Sigmoid colon (tissue), 4 donors: ENCODE measurements around the gene REG3G.

Source experiments
- EP300 ChIP-seq, 4 donors: sonication (generic); formaldehyde crosslinking; IDR thresholded peaks; one replicate each; pipeline ENCODE4 v1.6.1; 2017; ENCODE audit warnings: antibody characterized with exemption in 4 of 4
- POLR2A ChIP-seq, 2 donors: fragments of 450-650 bp; IDR thresholded peaks; one replicate each; pipeline ENCODE4 v1.6.1; 2016; ENCODE audit warnings: antibody characterized with exemption in 2 of 2, mild to moderate bottlenecking in 2 of 2, moderate library complexity in 2 of 2
- POLR2AphosphoS5 ChIP-seq, 4 donors: sonication (generic); formaldehyde crosslinking; IDR thresholded peaks; one replicate each; pipeline ENCODE4 v1.6.1; 2017; ENCODE audit warnings: antibody characterized with exemption in 4 of 4
- TF ChIP-seq, protein P1 (sequence below), 4 experiments: fragments of 450-650 bp in 3 of 4; fragments of 200-600 bp in 1 of 4; IDR thresholded peaks; one replicate each; pipeline ENCODE4 v1.5.1; 2016 to 2019; ENCODE audit warnings: antibody characterized with exemption in 4 of 4, mild to moderate bottlenecking in 3 of 4, moderate library complexity in 2 of 4

DNA sequence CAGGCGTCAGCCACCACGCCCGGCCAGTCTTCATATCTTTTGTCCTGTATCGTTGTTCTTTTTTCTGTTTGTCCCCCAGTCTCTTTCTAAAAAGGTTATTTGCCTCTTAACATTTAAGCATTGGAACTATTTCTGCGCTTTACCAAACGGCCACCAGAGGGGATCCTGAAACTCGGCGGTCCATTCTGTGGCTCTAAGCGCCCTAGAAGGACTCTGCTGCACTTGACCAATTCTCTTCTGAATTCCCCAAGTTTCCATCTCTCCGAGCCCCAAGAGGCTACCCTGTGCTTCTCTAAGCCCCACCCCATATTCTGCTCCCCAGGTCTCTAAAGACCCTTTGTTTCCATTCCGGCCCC is 33.1 kb upstream of the REG3G start:
- TF ChIP-seq, protein P1, sequence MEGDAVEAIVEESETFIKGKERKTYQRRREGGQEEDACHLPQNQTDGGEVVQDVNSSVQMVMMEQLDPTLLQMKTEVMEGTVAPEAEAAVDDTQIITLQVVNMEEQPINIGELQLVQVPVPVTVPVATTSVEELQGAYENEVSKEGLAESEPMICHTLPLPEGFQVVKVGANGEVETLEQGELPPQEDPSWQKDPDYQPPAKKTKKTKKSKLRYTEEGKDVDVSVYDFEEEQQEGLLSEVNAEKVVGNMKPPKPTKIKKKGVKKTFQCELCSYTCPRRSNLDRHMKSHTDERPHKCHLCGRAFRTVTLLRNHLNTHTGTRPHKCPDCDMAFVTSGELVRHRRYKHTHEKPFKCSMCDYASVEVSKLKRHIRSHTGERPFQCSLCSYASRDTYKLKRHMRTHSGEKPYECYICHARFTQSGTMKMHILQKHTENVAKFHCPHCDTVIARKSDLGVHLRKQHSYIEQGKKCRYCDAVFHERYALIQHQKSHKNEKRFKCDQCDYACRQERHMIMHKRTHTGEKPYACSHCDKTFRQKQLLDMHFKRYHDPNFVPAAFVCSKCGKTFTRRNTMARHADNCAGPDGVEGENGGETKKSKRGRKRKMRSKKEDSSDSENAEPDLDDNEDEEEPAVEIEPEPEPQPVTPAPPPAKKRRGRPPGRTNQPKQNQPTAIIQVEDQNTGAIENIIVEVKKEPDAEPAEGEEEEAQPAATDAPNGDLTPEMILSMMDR (IDR thresholded peaks at IDR 0.05) = peak in 1 of 4 experiments; percentile 26
- no peak for TF ChIP-seq POLR2AphosphoS5 (IDR thresholded peaks at IDR 0.05)
- TF ChIP-seq EP300 (IDR thresholded peaks at IDR 0.05) = no peak
- TF ChIP-seq POLR2A (IDR thresholded peaks at IDR 0.05) = no peak
